T-helper 2 cell treated with Interferon-gamma antibody and Interleukin-4, amounts not matched to agents 5 μg/mL and 100 μg/mL, for 36 hours (primary cell): Measurements from ENCODE around the gene CDON.
"Not testable (repeated sequence)": the region's sequence is repeated elsewhere in the genome, so short reads cannot be mapped to it uniquely, and the experiment has no call there.

ENCODE experiments used
- DNase-seq: peaks from one replicate; pipeline ENCODE4 v3.0.0; 2021; ENCODE audit warnings: low spot score
- H3K27ac Mint-ChIP-seq: one replicate; pipeline ENCODE4 v1.8.0; 2021; ENCODE audit warnings: mild to moderate bottlenecking, mixed read lengths
- H3K27me3 Mint-ChIP-seq: one replicate; pipeline ENCODE4 v1.8.0; 2021; ENCODE audit warnings: low read depth, mixed read lengths
- H3K36me3 Mint-ChIP-seq: one replicate; pipeline ENCODE4 v1.8.0; 2021; ENCODE audit warnings: low read depth, mixed read lengths
- H3K4me1 Mint-ChIP-seq: one replicate; pipeline ENCODE4 v1.8.0; 2021; ENCODE audit warnings: low read depth, mixed read lengths
- H3K4me3 Mint-ChIP-seq: one replicate; pipeline ENCODE4 v1.8.0; 2022; ENCODE audit warnings: mild to moderate bottlenecking, moderate library complexity, mixed read lengths
- H3K9me3 Mint-ChIP-seq: one replicate; pipeline ENCODE4 v1.8.0; 2021; ENCODE audit warnings: mixed read lengths

CDON gene

GRCh38 chr11:125924384-125925007 is 138.2 kb downstream of the CDON start:
- no peaks in the 10 kb centered on the region for H3K4me1 Mint-ChIP-seq
- H3K27ac Mint-ChIP-seq: no peak overlapping the region
- no peaks in the 10 kb centered on the region for H3K36me3 Mint-ChIP-seq
- no peak for DNase-seq
- H3K4me3 Mint-ChIP-seq: no peak overlapping the region
- H3K27me3 Mint-ChIP-seq: peaks cover 11% of the 10 kb centered on the region
- no peaks in the 10 kb centered on the region for H3K9me3 Mint-ChIP-seq

- no peak overlapping the region for H3K27ac Mint-ChIP-seq
- H3K4me3 Mint-ChIP-seq: no peak overlapping the region
- H3K4me1 Mint-ChIP-seq: no peaks in the 10 kb centered on the region
- H3K9me3 Mint-ChIP-seq: no peaks in the 10 kb centered on the region
- peaks cover 8% of the 10 kb centered on the region for H3K27me3 Mint-ChIP-seq
- no peaks in the 10 kb centered on the region for H3K36me3 Mint-ChIP-seq
- no peak for DNase-seq
Observed at GRCh38 chr11:125923633-125924032, 139.0 kb downstream of the CDON start.

DNA sequence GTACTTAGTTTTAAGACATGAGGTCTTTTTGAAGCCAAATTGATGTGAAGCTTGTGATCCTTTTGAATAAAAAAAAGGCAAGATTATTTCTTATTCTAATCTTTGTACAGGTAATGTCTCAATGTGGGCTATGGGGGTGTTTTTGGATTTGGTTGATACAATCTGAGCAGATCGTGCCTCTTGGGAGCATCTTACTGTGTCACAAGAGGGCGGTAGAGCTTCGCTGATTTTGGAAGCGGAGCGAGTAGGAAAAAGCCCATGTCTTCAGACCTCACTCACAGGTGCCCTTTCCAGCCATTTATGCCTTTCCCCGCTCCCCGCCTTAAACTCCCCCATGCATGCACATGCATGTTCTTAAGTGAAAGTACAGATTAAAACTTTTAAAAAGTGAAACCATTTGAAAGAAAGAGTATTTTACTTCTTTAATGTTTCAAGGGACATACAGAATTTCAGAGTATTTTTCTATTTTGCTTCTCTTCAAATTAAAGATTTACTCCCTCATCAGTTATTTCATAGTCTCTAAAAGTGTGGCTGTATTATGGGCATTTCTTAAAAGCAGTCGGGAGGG is 139.6 kb downstream of the CDON start:
- no peak overlapping the region for H3K4me3 Mint-ChIP-seq
- peaks cover 8% of the 10 kb centered on the region for H3K27me3 Mint-ChIP-seq
- H3K36me3 Mint-ChIP-seq: no peaks in the 10 kb centered on the region
- no peaks in the 10 kb centered on the region for H3K9me3 Mint-ChIP-seq
- H3K27ac Mint-ChIP-seq: no peak overlapping the region
- H3K4me1 Mint-ChIP-seq: no peaks in the 10 kb centered on the region
- DNase-seq: peak; percentile 50

GRCh38 chr11:125922156-125922555 is 140.5 kb downstream of the CDON start:
- H3K4me1 Mint-ChIP-seq: no peaks in the 10 kb centered on the region

DNA sequence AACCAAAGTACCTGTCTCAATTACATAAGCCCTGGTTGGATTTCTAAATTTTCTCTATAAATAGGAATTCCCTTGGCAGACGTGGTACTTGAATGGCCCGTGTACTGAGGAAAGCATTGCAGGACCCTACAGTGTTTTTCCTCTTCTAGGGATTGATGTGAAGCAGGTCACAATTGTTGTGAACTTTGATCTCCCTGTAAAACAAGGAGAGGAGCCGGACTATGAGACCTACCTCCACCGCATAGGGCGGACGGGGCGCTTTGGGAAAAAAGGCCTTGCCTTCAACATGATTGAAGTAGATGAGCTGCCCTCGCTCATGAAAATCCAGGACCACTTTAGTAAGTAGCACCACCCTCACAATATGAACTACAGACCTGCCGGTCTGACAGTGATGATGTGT is 141.6 kb downstream of the CDON start:
- no peak for DNase-seq
- no peaks in the 10 kb centered on the region for H3K4me1 Mint-ChIP-seq
- H3K36me3 Mint-ChIP-seq: no peaks in the 10 kb centered on the region
- H3K4me3 Mint-ChIP-seq: no peak overlapping the region
- no peaks in the 10 kb centered on the region for H3K9me3 Mint-ChIP-seq
- H3K27me3 Mint-ChIP-seq: peaks cover 14% of the 10 kb centered on the region
- H3K27ac Mint-ChIP-seq: no peak overlapping the region

More at GRCh38 chr11:125922156-125922555, 140.5 kb downstream of the CDON start:
- DNase-seq: no peak
- Mint-ChIP-seq H3K27me3 (peaks cover 11% of the 10 kb centered on the region), H3K27ac (no peak overlapping the region), H3K4me3 (no peak overlapping the region), H3K9me3 (no peaks in the 10 kb centered on the region), H3K36me3 (no peaks in the 10 kb centered on the region)

DNA sequence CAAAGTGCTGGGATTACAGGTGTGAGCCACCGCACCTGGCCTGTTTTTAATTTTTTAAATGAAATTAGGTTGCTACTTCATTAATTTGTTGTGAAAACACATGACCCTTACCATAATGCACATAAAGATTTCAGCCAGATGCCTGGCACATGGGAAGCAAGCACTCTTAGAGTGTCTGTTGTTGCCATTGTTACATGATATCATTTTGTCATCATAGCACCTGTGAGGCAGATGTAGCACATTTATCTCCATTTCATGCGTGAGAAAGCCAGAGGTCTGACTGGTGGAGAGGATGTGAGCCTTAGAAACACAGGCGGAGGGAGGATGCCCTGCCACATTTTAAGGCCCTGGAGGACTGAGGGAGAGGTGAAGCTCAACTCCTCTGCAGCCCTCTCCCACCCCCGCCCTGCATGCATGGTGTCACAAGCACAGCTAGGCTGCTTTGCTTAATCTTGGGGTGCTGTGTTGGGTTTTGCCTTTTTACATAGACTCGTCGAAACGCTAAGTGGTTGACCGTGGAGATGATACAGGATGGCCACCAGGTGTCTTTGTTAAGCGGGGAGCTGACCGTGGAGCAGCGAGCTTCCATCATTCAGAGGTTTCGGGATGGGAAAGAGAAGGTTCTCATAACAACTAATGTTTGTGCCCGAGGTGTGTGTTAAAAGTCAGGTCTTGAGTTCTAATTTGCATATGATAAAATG is 144.4 kb downstream of the CDON start:
- H3K27me3 Mint-ChIP-seq: peaks cover 24% of the 10 kb centered on the region
- no peaks in the 10 kb centered on the region for H3K4me1 Mint-ChIP-seq
- DNase-seq: no peak
- no peaks in the 10 kb centered on the region for H3K9me3 Mint-ChIP-seq
- H3K36me3 Mint-ChIP-seq: no peaks in the 10 kb centered on the region
- no peak overlapping the region for H3K4me3 Mint-ChIP-seq
- H3K27ac Mint-ChIP-seq: no peak overlapping the region

- H3K36me3 Mint-ChIP-seq: no peaks in the 10 kb centered on the region
- no peak overlapping the region for H3K27ac Mint-ChIP-seq
- no peak for DNase-seq
Observed at GRCh38 chr11:125916683-125917347, 145.9 kb downstream of the CDON start.

GRCh38 chr11:125914601-125915000 is 148.1 kb downstream of the CDON start:
- peaks cover 43% of the 10 kb centered on the region for H3K27me3 Mint-ChIP-seq
- not testable (repeated sequence) for H3K4me3 Mint-ChIP-seq

More at GRCh38 chr11:125916683-125917347, 145.9 kb downstream of the CDON start:
- no peak overlapping the region for H3K4me3 Mint-ChIP-seq
- H3K27me3 Mint-ChIP-seq: peaks cover 27% of the 10 kb centered on the region
- no peaks in the 10 kb centered on the region for H3K9me3 Mint-ChIP-seq
- H3K4me1 Mint-ChIP-seq: no peaks in the 10 kb centered on the region

GRCh38 chr11:125910226-125910849 is 152.3 kb downstream of the CDON start:
- DNase-seq: no peak
- Mint-ChIP-seq H3K9me3 (no peaks in the 10 kb centered on the region), H3K36me3 (no peaks in the 10 kb centered on the region), H3K4me1 (no peaks in the 10 kb centered on the region), H3K27me3 (peaks cover 48% of the 10 kb centered on the region), H3K4me3 (no peak overlapping the region), H3K27ac (no peak overlapping the region)

More at GRCh38 chr11:125914601-125915000, 148.1 kb downstream of the CDON start:
- not testable (repeated sequence) for H3K4me1 Mint-ChIP-seq, H3K27ac Mint-ChIP-seq, H3K36me3 Mint-ChIP-seq, DNase-seq, H3K9me3 Mint-ChIP-seq
